Stimulated activated CD8-positive, alpha-beta memory T cell treated with anti-CD3 and anti-CD28 coated beads, Interleukin-2, amount 100 ng/mL, for 48 hours (primary cell): ENCODE data around the gene CEP135.
"Not testable (repeated sequence)": the region's sequence is repeated elsewhere in the genome, so short reads cannot be mapped to it uniquely, and the experiment has no call there.

Source experiments
- DNase-seq, 2 donors: peaks; one replicate each; pipeline ENCODE4 v3.0.0-alpha.2; 2020; ENCODE audit warnings: low read depth in 2 of 2

The CEP135 gene

GRCh38 chr4:55948726-55949481, at the start of gene CEP135:
TSS of gene CEP135 (plus strand) at chr4:55948945. CDS start at chr4:55952131, 3,186 bp downstream.
- DNase-seq: peak; percentile 87 to 88

- DNase-seq: no peak
Measured at GRCh38 chr4:55902677-55903076, 46.1 kb upstream of the CEP135 start.

GRCh38 chr4:55903577-55903976, 45.2 kb upstream of the CEP135 start:
- no peak for DNase-seq

GRCh38 chr4:55904576-55904975, 44.2 kb upstream of the CEP135 start:
- no peak for DNase-seq

- DNase-seq: no peak
Measured at GRCh38 chr4:55906323-55906722, 42.4 kb upstream of the CEP135 start.

- no peak for DNase-seq
Measured at GRCh38 chr4:55906989-55907388, 41.8 kb upstream of the CEP135 start.

- no peak for DNase-seq
Measured at GRCh38 chr4:55907469-55907868, 41.3 kb upstream of the CEP135 start.

- DNase-seq: no peak
Measured at GRCh38 chr4:55910140-55910539, 38.6 kb upstream of the CEP135 start.

- DNase-seq: no peak
Measured at GRCh38 chr4:55912249-55912648, 36.5 kb upstream of the CEP135 start.

GRCh38 chr4:55920571-55920970, 28.2 kb upstream of the CEP135 start:
- DNase-seq: no peak

- DNase-seq: no peak
Measured at GRCh38 chr4:55921093-55921492, 27.7 kb upstream of the CEP135 start.

GRCh38 chr4:55925241-55925640, 23.5 kb upstream of the CEP135 start:
- DNase-seq: no peak

GRCh38 chr4:55926610-55927009, 22.1 kb upstream of the CEP135 start:
- DNase-seq: no peak

- DNase-seq: no peak
Measured at GRCh38 chr4:55927803-55928437, 20.8 kb upstream of the CEP135 start.

GRCh38 chr4:55928846-55929245, 19.9 kb upstream of the CEP135 start:
- no peak for DNase-seq

GRCh38 chr4:55931043-55931442, 17.7 kb upstream of the CEP135 start:
- no peak for DNase-seq

GRCh38 chr4:55931833-55932232, 16.9 kb upstream of the CEP135 start:
- no peak for DNase-seq

- no peak for DNase-seq
Measured at GRCh38 chr4:55932511-55932910, 16.2 kb upstream of the CEP135 start.

GRCh38 chr4:55933611-55934010, 15.1 kb upstream of the CEP135 start:
- no peak for DNase-seq

GRCh38 chr4:55935907-55936306, 12.8 kb upstream of the CEP135 start:
- DNase-seq: not testable (repeated sequence)

- no peak for DNase-seq
Measured at GRCh38 chr4:55938481-55938880, 10.3 kb upstream of the CEP135 start.

- no peak for DNase-seq
Measured at GRCh38 chr4:55939421-55939820, 9.3 kb upstream of the CEP135 start.

- no peak for DNase-seq
Measured at GRCh38 chr4:55941881-55942396, 6.8 kb upstream of the CEP135 start.
